ENCODE results near the gene PGAP6. TPM values are rescaled to one million over a fixed set of nuclear protein-coding genes. Genes with fewer than 3 reads are reported as not detected.
"Not testable (repeated sequence)": the region's sequence is repeated elsewhere in the genome, so short reads cannot be mapped to it uniquely, and the experiment has no call there.

Gene PGAP6
- total RNA-seq, 1 donor from 2014 or later: 44.2 TPM

DNA sequence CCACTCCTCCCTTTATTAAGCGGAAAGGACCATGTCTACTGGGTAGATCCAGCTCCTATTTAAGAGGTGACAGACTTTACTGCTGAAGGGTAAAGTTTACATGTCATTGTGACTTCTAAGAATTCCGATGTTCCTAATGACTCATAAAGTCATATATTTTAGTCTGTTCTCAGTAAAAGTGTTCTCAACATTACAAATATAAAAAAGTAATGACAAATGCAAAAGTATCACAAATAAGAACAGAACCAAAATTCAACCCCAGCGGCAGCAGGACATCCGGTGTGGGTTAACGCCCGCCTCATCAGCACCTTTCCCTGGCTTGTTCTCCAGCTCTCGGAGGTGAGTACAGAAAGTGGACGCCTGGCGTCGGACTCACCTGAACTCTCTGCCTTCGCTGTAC is 36.0 kb downstream of the PGAP6 start:
- Histone ChIP-seq H3K36me3 (ENCODE audit: control insufficient read depth, insufficient read depth, low read length) (peaks cover 15% of the 10 kb centered on the region), H3K27me3 (ENCODE audit: control insufficient read depth, insufficient read depth, low read length) (no peaks in the 10 kb centered on the region), H3K4me3 (ENCODE audit: low read depth, low read length) (no peak overlapping the region)
- FAIRE-seq: no peak
- no peak for DNase-seq (ENCODE audit: low read depth)
- TF ChIP-seq, protein P1, sequence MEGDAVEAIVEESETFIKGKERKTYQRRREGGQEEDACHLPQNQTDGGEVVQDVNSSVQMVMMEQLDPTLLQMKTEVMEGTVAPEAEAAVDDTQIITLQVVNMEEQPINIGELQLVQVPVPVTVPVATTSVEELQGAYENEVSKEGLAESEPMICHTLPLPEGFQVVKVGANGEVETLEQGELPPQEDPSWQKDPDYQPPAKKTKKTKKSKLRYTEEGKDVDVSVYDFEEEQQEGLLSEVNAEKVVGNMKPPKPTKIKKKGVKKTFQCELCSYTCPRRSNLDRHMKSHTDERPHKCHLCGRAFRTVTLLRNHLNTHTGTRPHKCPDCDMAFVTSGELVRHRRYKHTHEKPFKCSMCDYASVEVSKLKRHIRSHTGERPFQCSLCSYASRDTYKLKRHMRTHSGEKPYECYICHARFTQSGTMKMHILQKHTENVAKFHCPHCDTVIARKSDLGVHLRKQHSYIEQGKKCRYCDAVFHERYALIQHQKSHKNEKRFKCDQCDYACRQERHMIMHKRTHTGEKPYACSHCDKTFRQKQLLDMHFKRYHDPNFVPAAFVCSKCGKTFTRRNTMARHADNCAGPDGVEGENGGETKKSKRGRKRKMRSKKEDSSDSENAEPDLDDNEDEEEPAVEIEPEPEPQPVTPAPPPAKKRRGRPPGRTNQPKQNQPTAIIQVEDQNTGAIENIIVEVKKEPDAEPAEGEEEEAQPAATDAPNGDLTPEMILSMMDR (IDR thresholded peaks at IDR 0.05; ENCODE audit: insufficient read depth, low read length, severe bottlenecking): no peak

- DNase-seq (ENCODE audit: low read depth): no peak
- H3K27me3 ChIP-seq (ENCODE audit: control insufficient read depth, insufficient read depth, low read length): no peaks in the 10 kb centered on the region
- no peak overlapping the region for H3K4me3 ChIP-seq (ENCODE audit: low read depth, low read length)
- TF ChIP-seq, protein P1 (IDR thresholded peaks at IDR 0.05; ENCODE audit: insufficient read depth, low read length, severe bottlenecking): no peak
- no peak for FAIRE-seq
- H3K36me3 ChIP-seq (ENCODE audit: control insufficient read depth, insufficient read depth, low read length): peaks cover 15% of the 10 kb centered on the region
These were observed 39.1 kb downstream of the PGAP6 start for GRCh38 chr16:342455-343213.

DNA sequence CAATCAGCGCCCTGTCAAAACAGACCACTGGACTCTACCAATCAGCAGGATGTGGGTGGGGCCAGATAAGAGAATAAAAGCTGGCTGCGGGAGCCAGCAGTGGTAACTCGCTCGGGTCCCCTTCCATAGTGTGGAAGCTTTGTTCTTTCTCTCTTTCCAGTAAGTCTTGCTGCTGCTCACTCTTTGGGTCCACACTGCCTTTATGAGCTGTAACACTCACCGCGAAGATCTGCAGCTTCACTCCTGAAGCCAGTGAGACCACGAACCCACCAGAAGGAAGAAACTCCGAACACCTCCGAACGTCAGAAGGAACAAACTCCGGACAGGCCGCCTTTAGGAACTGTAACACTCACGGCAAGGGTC is 39.8 kb downstream of the PGAP6 start:
- H3K36me3 ChIP-seq (ENCODE audit: control insufficient read depth, insufficient read depth, low read length): peaks cover 15% of the 10 kb centered on the region
- not testable (repeated sequence) for H3K4me3 ChIP-seq (ENCODE audit: low read depth, low read length); H3K27me3 ChIP-seq (ENCODE audit: control insufficient read depth, insufficient read depth, low read length); DNase-seq (ENCODE audit: low read depth); FAIRE-seq

DNA sequence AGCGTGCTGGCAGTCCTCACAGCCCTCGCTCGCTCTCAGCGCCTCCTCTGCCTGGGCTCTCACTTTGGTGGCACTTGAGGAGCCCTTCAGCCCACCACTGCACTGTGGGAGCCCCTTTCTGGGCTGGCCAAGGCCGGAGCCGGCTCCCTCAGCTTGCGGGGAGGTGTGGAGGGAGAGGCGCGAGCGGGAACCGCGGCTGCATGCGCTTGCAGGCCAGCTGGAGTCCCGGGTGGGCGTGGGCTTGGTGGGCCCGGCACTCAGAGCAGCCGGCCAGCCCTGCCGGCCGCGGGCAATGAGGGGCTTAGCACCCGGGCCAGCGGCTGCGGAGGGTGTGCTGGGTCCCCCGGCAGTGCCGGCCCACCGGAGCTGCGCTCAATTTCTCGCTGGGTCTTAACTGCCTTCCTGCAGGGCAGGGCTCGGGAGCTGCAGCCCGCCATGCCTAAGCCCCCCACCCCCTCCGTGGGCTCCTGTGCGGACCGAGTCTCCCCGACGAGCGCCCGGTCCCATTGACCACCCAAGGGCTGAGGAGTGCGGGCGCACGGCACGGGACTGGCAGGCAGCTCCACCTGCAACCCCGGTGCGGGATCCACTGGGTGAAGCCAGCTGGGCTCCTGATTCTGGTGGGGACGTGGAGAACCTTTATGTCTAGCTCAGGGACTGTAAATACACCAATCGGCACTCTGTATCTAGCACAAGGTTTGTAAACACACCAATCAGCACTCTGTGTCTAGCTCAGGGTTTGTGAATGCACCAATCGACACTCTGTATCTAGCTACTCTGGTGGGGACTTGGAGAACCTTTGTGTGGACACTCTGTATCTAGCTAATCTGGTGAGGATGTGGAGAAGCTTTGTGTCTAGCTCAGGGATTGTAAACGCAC is 40.4 kb downstream of the PGAP6 start:
- H3K27me3 ChIP-seq (ENCODE audit: control insufficient read depth, insufficient read depth, low read length); H3K4me3 ChIP-seq (ENCODE audit: low read depth, low read length); FAIRE-seq; DNase-seq (ENCODE audit: low read depth): not testable (repeated sequence)
- peaks cover 15% of the 10 kb centered on the region for H3K36me3 ChIP-seq (ENCODE audit: control insufficient read depth, insufficient read depth, low read length)

DNA sequence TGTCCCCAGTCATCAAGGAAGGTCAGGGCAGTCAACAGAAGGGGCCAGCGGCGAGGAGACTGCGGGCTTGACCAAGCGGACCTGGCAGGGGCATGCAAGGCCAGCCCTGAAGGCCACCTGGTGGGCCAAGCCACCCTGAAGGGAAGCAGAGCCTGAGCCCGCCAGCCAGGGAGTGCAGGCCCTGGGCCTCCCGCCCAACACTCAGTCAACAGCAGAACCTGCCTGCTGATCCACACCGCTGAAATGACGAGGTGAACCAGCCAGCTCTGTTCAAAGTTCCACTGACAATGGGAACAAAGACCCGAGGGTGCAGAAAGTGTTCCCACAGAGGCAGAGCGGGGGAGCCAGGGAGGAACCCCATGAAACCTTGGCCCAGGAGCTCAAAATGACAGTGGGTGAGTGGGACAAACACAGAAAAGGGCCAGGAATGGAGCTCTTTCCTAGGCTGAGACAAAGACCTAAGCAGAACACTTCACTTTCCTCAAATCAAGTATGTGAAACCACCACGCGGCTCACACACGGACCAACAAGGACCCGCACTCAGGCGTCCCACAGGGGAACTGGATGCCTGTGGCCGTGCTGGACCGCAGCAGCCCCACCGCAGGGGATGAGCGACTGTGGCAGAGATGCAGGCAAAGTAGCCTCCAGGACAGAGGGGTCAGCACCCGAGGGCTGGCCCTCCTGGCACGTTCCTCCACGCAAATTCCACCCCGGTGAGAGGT is 41.2 kb downstream of the PGAP6 start:
- no peak for FAIRE-seq
- no peaks in the 10 kb centered on the region for H3K27me3 ChIP-seq (ENCODE audit: control insufficient read depth, insufficient read depth, low read length)
- DNase-seq (ENCODE audit: low read depth): no peak
- no peak overlapping the region for H3K4me3 ChIP-seq (ENCODE audit: low read depth, low read length)
- peaks cover 10% of the 10 kb centered on the region for H3K36me3 ChIP-seq (ENCODE audit: control insufficient read depth, insufficient read depth, low read length)
- TF ChIP-seq, protein P1 (IDR thresholded peaks at IDR 0.05; ENCODE audit: insufficient read depth, low read length, severe bottlenecking): no peak

- FAIRE-seq (no peak), DNase-seq (ENCODE audit: low read depth) (no peak)
- Histone ChIP-seq H3K4me3 (ENCODE audit: low read depth, low read length) (no peak overlapping the region), H3K36me3 (ENCODE audit: control insufficient read depth, insufficient read depth, low read length) (peaks cover 8% of the 10 kb centered on the region), H3K27me3 (ENCODE audit: control insufficient read depth, insufficient read depth, low read length) (no peaks in the 10 kb centered on the region)
- TF ChIP-seq, protein P1 (IDR thresholded peaks at IDR 0.05; ENCODE audit: insufficient read depth, low read length, severe bottlenecking): no peak
These were observed 42.1 kb downstream of the PGAP6 start for GRCh38 chr16:339680-340079.
